ENCODE results near the gene MUC16.

DNA sequence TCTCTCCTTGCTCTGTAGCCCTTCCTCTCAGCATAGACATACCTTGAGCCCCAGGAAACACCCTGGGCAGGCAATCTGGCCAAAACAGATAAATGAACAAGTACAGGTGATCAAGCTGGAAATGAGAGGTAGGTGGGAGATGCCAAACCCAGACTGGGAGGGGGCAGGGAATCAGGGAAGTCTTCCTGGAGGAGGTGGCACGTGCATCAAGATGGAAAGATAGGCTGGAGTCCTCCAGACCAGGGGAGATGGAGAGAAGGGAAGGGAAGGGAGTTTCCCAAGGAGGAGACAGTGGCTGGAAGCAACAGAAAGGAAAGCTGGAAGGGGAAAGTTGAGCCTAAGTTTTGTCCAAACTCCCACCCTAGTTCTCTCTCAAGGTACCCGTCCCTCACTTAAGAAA, 1.7 kb upstream of the MUC16 start:
- TF ChIP-seq, protein P1, sequence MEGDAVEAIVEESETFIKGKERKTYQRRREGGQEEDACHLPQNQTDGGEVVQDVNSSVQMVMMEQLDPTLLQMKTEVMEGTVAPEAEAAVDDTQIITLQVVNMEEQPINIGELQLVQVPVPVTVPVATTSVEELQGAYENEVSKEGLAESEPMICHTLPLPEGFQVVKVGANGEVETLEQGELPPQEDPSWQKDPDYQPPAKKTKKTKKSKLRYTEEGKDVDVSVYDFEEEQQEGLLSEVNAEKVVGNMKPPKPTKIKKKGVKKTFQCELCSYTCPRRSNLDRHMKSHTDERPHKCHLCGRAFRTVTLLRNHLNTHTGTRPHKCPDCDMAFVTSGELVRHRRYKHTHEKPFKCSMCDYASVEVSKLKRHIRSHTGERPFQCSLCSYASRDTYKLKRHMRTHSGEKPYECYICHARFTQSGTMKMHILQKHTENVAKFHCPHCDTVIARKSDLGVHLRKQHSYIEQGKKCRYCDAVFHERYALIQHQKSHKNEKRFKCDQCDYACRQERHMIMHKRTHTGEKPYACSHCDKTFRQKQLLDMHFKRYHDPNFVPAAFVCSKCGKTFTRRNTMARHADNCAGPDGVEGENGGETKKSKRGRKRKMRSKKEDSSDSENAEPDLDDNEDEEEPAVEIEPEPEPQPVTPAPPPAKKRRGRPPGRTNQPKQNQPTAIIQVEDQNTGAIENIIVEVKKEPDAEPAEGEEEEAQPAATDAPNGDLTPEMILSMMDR (conservative IDR thresholded peaks at IDR 0.05; ENCODE audit: low read depth, low read length), result no peak
- no peak for TF ChIP-seq EZH2phosphoT487 (IDR thresholded peaks at IDR 0.05; ENCODE audit: borderline replicate concordance, low read length)
- no peak for TF ChIP-seq EZH2 (IDR thresholded peaks at IDR 0.05; ENCODE audit: low read length, unreplicated experiment)
